ENCODE results near the gene FUT6. TPM values are rescaled to one million over a fixed set of nuclear protein-coding genes. Genes with fewer than 3 reads are reported as not detected.

Gene FUT6
- total RNA-seq, 3 donors from 2014 or later: 44.4 to 93.6 (median 82.3) TPM

DNA sequence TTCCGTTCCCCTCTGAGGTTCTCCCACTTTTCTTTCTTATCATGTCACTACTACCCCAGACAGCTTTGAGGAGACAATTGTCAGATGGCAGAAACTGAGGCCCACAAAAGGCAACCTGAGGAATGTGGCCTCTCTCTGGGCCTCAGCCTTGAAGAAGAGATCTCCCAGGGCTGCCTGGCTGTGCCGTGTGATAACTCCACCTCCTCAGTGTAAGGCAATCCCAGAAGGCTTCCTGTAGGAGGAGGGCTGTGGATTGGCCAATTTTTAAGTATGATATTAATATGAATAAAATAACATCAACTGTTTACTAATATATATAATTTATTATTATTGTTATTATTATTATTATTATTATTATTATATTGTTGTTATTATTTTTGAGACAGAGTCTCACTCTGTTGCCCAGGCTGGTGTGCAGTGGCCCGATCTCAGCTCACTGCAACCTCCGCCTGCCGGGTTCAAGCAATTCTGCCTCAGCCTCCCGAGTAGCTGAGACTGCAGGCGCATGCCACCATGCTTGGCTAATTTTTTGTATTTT, 44.1 kb downstream of the FUT6 start:
- H3K4me1 ChIP-seq (ENCODE audit: low read depth): peaks cover under 1% of the 10 kb centered on the region
- no peak for DNase-seq
- no peaks in the 10 kb centered on the region for H3K36me3 ChIP-seq (ENCODE audit: low read depth)
- no peak overlapping the region for H3K4me3 ChIP-seq
- ATAC-seq: no peak
- intact Hi-C loops (cut with DNase I, micrococcal nuclease): no loop called here
- H3K9me3 ChIP-seq: no peaks in the 10 kb centered on the region
- TF ChIP-seq, protein P1, sequence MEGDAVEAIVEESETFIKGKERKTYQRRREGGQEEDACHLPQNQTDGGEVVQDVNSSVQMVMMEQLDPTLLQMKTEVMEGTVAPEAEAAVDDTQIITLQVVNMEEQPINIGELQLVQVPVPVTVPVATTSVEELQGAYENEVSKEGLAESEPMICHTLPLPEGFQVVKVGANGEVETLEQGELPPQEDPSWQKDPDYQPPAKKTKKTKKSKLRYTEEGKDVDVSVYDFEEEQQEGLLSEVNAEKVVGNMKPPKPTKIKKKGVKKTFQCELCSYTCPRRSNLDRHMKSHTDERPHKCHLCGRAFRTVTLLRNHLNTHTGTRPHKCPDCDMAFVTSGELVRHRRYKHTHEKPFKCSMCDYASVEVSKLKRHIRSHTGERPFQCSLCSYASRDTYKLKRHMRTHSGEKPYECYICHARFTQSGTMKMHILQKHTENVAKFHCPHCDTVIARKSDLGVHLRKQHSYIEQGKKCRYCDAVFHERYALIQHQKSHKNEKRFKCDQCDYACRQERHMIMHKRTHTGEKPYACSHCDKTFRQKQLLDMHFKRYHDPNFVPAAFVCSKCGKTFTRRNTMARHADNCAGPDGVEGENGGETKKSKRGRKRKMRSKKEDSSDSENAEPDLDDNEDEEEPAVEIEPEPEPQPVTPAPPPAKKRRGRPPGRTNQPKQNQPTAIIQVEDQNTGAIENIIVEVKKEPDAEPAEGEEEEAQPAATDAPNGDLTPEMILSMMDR (IDR thresholded peaks at IDR 0.05): no peak

DNA sequence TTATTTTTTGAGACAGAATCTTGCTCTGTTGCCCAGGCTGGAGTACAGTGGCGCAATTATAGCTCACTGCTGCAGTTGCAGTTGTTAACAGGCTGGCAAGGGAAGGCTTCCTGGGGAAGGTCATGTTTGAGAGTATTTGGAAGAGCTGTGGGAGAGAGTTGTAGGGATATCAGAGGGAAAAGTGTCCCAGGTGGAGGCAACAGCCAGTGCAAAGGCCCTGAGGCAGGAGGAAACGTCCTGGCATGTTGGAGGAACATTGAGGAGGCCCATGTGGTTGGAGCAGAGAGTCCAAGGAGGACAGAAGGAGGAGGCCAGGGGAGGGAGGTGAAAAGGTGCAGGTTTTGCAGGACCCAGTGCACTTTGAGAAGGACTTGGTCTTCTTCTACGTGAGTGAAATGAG, 46.3 kb downstream of the FUT6 start:
- DNase-seq: no peak
- Histone ChIP-seq H3K4me1 (ENCODE audit: low read depth) (peaks cover 6% of the 10 kb centered on the region), H3K9me3 (no peaks in the 10 kb centered on the region), H3K4me3 (no peak overlapping the region), H3K36me3 (ENCODE audit: low read depth) (no peaks in the 10 kb centered on the region)
- no peak for ATAC-seq
- TF ChIP-seq, protein P1 (IDR thresholded peaks at IDR 0.05): no peak
- intact Hi-C loops (cut with DNase I, micrococcal nuclease): no loop called here

DNA sequence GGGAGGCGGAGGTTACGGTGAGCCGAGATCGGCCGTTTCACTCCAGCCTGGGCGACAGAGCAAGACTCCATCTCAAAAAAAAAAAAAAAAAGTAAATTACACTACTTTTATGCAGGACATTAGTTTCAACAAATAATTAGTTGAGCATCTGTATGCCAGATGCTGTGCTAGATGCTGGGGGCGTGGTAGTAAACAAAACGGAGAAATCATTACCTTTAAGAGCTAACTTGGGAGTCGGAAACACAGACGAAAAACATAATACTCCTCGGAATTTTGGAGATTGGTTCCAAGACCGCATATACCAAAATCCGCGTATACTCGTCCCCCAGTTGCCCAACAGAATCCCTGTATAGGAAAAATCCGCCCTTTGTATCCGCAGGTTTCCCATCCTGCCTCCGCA, 47.3 kb downstream of the FUT6 start:
- TF ChIP-seq, protein P1 (IDR thresholded peaks at IDR 0.05): no peak
- Histone ChIP-seq H3K4me3 (no peak overlapping the region), H3K4me1 (ENCODE audit: low read depth) (peaks cover 6% of the 10 kb centered on the region), H3K36me3 (ENCODE audit: low read depth) (peaks cover 4% of the 10 kb centered on the region), H3K9me3 (no peaks in the 10 kb centered on the region)
- ATAC-seq (no peak), DNase-seq (no peak)
- intact Hi-C loops (cut with DNase I, micrococcal nuclease): no loop called here

DNA sequence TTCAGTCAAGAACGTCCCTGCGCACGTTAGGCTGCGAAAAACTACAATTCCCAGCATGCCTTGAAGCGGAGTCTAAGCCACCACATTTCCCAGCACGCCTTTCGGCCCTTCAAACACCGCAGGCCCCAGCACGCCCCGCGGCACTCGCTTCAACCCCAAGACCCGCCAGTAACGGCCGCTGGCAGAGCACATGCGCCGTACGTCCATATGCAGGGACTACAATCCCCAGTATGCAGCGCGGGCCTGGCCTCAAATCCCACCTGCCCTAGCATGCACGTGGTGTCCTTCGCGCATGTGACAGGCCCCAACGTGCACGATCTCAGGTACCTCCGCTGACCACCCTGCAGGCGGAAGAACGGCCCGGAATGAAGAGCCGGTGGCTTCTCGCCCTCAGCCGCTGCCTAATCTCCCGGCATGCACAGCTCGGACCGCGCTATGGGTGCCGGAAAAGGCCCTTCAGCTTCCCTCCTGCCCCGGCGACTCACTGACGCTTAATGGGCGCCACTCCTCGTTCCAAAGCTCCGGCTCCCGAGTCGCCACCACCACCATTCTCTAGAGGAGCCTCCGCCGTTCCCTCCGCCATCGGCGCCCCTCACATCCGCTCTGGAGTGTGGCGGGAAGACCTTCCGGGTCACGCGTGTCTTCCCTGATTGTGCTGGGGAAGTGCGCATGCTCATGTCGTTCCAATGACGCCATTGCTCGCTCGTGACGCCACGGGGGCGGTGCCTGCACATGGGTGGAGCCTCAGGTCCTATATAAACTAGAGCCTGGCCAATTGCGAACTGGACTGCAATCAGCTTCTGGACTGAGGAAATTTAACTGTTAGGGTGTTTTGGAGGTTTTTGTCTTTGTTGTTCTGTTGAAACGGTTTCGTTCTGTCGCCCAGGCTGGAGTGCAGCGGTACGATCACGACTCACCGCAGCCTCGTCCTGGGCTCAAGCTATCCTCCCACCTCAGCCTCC, 48.7 kb downstream of the FUT6 start, which contains the start of gene DUS3L:
TSS of gene DUS3L (minus strand) at position 605 of the 962 bp plus-strand sequence. CDS start at position 583, 22 bp downstream.
- intact Hi-C loops (cut with DNase I, micrococcal nuclease): no loop called here
- Histone ChIP-seq H3K4me3 (peak within 1 kb of the TSS; percentile 61), H3K9me3 (no peaks in the 10 kb centered on the region), H3K4me1 (ENCODE audit: low read depth) (peaks cover 6% of the 10 kb centered on the region), H3K36me3 (ENCODE audit: low read depth) (peaks cover 4% of the 10 kb centered on the region)
- DNase-seq (peak; percentile 97 to 98 (median 98)), ATAC-seq (peak; percentile 97)
- TF ChIP-seq, protein P1 (IDR thresholded peaks at IDR 0.05): no peak

DNA sequence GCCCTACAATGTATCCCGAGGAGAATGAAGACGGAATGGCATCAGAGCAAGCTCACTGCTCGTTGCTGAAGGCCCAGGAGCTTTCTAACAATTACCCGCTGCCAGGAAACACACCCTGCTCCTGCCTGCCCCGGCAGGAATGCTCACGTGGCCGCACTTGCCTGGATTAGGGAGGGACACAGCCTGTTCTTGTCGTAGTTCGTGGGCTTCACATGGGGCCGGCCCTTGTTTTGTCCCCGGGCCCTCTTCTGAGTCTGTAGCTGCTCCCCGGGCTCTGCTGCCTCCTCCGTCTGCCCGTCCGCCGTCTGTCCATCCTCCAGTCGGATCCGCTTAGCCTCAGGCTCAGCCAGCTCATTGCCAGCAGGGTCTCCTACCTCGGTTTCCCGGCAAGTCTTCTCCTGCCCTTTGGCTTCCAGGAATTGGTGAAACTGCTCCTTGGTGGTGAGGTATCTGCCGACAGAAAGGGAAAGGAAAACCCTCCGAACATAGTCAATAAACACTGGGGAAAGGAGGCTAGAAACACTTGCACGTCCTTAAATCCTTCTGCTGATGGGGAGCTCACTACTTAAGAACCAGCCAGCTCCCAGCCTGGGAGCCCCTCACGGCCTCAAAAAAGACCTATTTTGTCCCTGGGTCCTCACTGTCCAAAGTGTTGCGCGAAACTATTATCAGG, 49.5 kb downstream of the FUT6 start:
- ATAC-seq (no peak), DNase-seq (peak in 1 of 3 donors; percentile 67)
- H3K36me3 ChIP-seq (ENCODE audit: low read depth): peaks cover 9% of the 10 kb centered on the region
- peak overlapping the region; percentile 61 for H3K4me3 ChIP-seq
- peaks cover 6% of the 10 kb centered on the region for H3K4me1 ChIP-seq (ENCODE audit: low read depth)
- intact Hi-C loops (cut with DNase I, micrococcal nuclease): no loop called here
- TF ChIP-seq, protein P1 (IDR thresholded peaks at IDR 0.05): no peak
- H3K9me3 ChIP-seq: no peaks in the 10 kb centered on the region
